SK-N-SH (cell line): ENCODE data around the gene APOD. TPM values are rescaled to one million over a fixed set of nuclear protein-coding genes. Genes with fewer than 3 reads are reported as not detected.

Source experiments
- CTCF ChIA-PET: fragments of 300-600, 350-600 bp; formaldehyde crosslinking; extraction: SDS; loops from one replicate; lab custom pipeline; 2021; lab: Yijun Ruan, JAX
- POLR2A ChIA-PET: fragments of 350-600 bp; sonication (Branson Sonifier 250); formaldehyde crosslinking; extraction: SDS; loops from one replicate; lab custom pipeline; 2020; ENCODE audit warnings: antibody characterized with exemption, inconsistent platforms; lab: Yijun Ruan, JAX
- DNase-seq: peaks from one replicate; pipeline ENCODE4 v3.0.0; 2012
- H2AFZ ChIP-seq: fragments of 200-600 bp; sonication (generic); 2 replicates; pipeline ENCODE4 v1.8.1; 2016; ENCODE audit warnings: antibody characterized with exemption, mild to moderate bottlenecking, low read depth
- H3F3A ChIP-seq: fragments of 200-600 bp; sonication (generic); replicated peaks from 2 replicates; pipeline ENCODE3; 2016; ENCODE audit warnings: antibody characterized with exemption, mild to moderate bottlenecking; ENCODE audit not compliant: insufficient read depth
- H3K27ac ChIP-seq, 2 experiments: fragments of 200-500 bp in 1 of 2; fragments of 200-600 bp in 1 of 2; sonication (Bioruptor generic) in 1 of 2; sonication (generic), shearing (Covaris generic) in 1 of 2; 2 replicates each; pipeline versions ENCODE4 v1.5.1 to v1.6.1; 2014 to 2016; ENCODE audit warnings: low read depth in 2 of 2, inconsistent platforms in 1 of 2, low read length in 1 of 2, mild to moderate bottlenecking in 1 of 2, mixed read lengths in 1 of 2
- H3K27me3 ChIP-seq: fragments of 200-600 bp; sonication (generic), shearing (Covaris generic); 2 replicates; pipeline ENCODE4 v1.6.1; 2016; ENCODE audit warnings: mixed run types; ENCODE audit not compliant: insufficient read depth
- H3K36me3 ChIP-seq, 2 experiments: fragments of 200-500 bp in 1 of 2; fragments of 200-600 bp in 1 of 2; sonication (Bioruptor generic) in 1 of 2; sonication (generic) in 1 of 2; replicated peaks in 1 of 2; 2 replicates each; pipeline versions ENCODE3 to v1.5.1; 2014 to 2016; ENCODE audit warnings: low read length in 1 of 2, mild to moderate bottlenecking in 1 of 2; ENCODE audit not compliant: insufficient read depth in 2 of 2, control insufficient read depth in 1 of 2
- H3K4me1 ChIP-seq, 2 experiments: fragments of 200-500 bp in 1 of 2; fragments of 200-600 bp in 1 of 2; sonication (Bioruptor generic) in 1 of 2; sonication (generic), shearing (Covaris generic) in 1 of 2; 2 replicates each; pipeline versions ENCODE4 v1.5.1 to v1.6.1; 2014 to 2016; ENCODE audit warnings: low read depth in 1 of 2, low read length in 1 of 2, mixed run types in 1 of 2; ENCODE audit not compliant: insufficient read depth in 2 of 2, control insufficient read depth in 1 of 2
- H3K4me2 ChIP-seq: fragments of 200-600 bp; sonication (generic), shearing (Covaris generic); 2 replicates; pipeline ENCODE4 v1.6.1; 2017; ENCODE audit warnings: mixed run types
- H3K4me3 ChIP-seq, 2 experiments: fragments of 200-500 bp in 1 of 2; fragments of 200-600 bp in 1 of 2; sonication (Bioruptor generic) in 1 of 2; sonication (generic), shearing (Covaris generic) in 1 of 2; 2 replicates each; pipeline versions ENCODE4 v1.5.1 to v1.8.1; 2014 to 2016; ENCODE audit warnings: low read depth in 2 of 2, inconsistent platforms in 1 of 2, low read length in 1 of 2, mild to moderate bottlenecking in 1 of 2, mixed read lengths in 1 of 2, moderate library complexity in 1 of 2
- H3K79me2 ChIP-seq: fragments of 200-600 bp; sonication (generic); 2 replicates; pipeline ENCODE4 v1.8.1; 2017; ENCODE audit warnings: mild to moderate bottlenecking; ENCODE audit not compliant: insufficient read depth
- H3K9ac ChIP-seq: fragments of 200-600 bp; sonication (generic); 2 replicates; pipeline ENCODE4 v1.6.1; 2017; ENCODE audit warnings: mixed run types
- H3K9me2 ChIP-seq: fragments of 200-600 bp; sonication (generic); 2 replicates; pipeline ENCODE4 v1.6.1; 2017; ENCODE audit warnings: mixed run types
- H3K9me3 ChIP-seq: fragments of 200-600 bp; sonication (generic); 2 replicates; pipeline ENCODE4 v1.6.1; 2017; ENCODE audit warnings: mixed run types, mild to moderate bottlenecking, moderate library complexity
- H4K20me1 ChIP-seq: fragments of 200-600 bp; sonication (generic); 2 replicates; pipeline ENCODE4 v1.6.1; 2017; ENCODE audit warnings: mild to moderate bottlenecking, mixed run types; ENCODE audit not compliant: insufficient read depth
- CHD2 ChIP-seq: fragments of 150-350 bp; IDR thresholded peaks from 2 replicates; pipeline ENCODE4 v1.6.1; 2018; ENCODE audit warnings: low read length; ENCODE audit not compliant: partially characterized antibody
- ELF1 ChIP-seq: IDR thresholded peaks from 2 replicates; pipeline ENCODE4 v1.4.0; 2012
- EZH2phosphoT487 ChIP-seq: fragments of 200-600 bp; sonication (generic); IDR thresholded peaks from 2 replicates; pipeline ENCODE4 v1.6.1; 2017; ENCODE audit warnings: low read depth, mixed run types, mild to moderate bottlenecking, antibody characterized with exemption, moderate library complexity, borderline replicate concordance
- FOSL2 ChIP-seq: IDR thresholded peaks from 2 replicates; pipeline ENCODE4 v1.4.0; 2012; ENCODE audit warnings: low read depth, mild to moderate bottlenecking, moderate library complexity, borderline replicate concordance
- FOXJ3 ChIP-seq: sonication (generic); formaldehyde crosslinking; IDR thresholded peaks from 2 replicates; pipeline ENCODE4 v1.5.1; 2020; ENCODE audit warnings: mild to moderate bottlenecking, missing genetic modification reagents
- GATA2 ChIP-seq: sonication (generic); formaldehyde crosslinking; IDR thresholded peaks from 2 replicates; pipeline ENCODE4 v1.5.0; 2020; ENCODE audit warnings: mild to moderate bottlenecking, missing genetic modification reagents
- MEF2A ChIP-seq: IDR thresholded peaks from 2 replicates; pipeline ENCODE4 v1.4.0; 2012; ENCODE audit warnings: low read depth, borderline replicate concordance
- MXI1 ChIP-seq: IDR thresholded peaks from 2 replicates; pipeline ENCODE4 v1.6.1; 2012; ENCODE audit warnings: mild to moderate bottlenecking, low read depth, low read length, improper control_type of control experiment
- RAD21 ChIP-seq: IDR thresholded peaks from 2 replicates; pipeline ENCODE4 v1.6.1; 2012; ENCODE audit warnings: mild to moderate bottlenecking, low read length
- RXRA ChIP-seq: IDR thresholded peaks from 2 replicates; pipeline ENCODE4 v1.4.0; 2012; ENCODE audit warnings: low read depth, mild to moderate bottlenecking, borderline replicate concordance
- SMC3 ChIP-seq: IDR thresholded peaks from 2 replicates; pipeline ENCODE4 v1.6.1; 2012; ENCODE audit warnings: low read depth, low read length, improper control_type of control experiment
- TCF12 ChIP-seq: IDR thresholded peaks from 2 replicates; pipeline ENCODE4 v1.4.0; 2012
- WGBS: methylation state at CpG from one replicate; pipeline ENCODE4 v1.1.6; 2017; ENCODE audit warnings: low lambda C conversion rate; 5-methylcytosine and 5-hydroxymethylcytosine counted together
- polyA plus RNA-seq, 3 experiments: library from polyadenylated mRNA; depleted of rRNA; stranded (reverse); fragments of >200 nt; gene quantifications; 2 replicates each; pipeline ENCODE4 v1.2.3, GENCODE V29; 2012
- TF ChIP-seq, protein P1 (sequence below): IDR thresholded peaks from 2 replicates; pipeline ENCODE4 v1.4.0; 2012; ENCODE audit warnings: low read depth, borderline replicate concordance

The APOD gene
- polyA plus RNA-seq, 1 of the 3 experiments (the other 2 are of a cell fraction): 0.05 TPM

- H3K79me2 ChIP-seq: no peaks in the 10 kb centered on the region
- no peak overlapping the region for H3K4me3 ChIP-seq
- H3K36me3 ChIP-seq: no peaks in the 10 kb centered on the region
- no peak overlapping the region for H2AFZ ChIP-seq
- H3K4me1 ChIP-seq: peaks cover 0 to 2% of the 10 kb centered on the region in 2 experiments; a peak in 1 of 4 replicates
- ChIA-PET CTCF (interaction anchor here (0.6 to 1.2 kb wide), 4 partner anchors 11 to 1268 kb away, joined by 3 read pairs; partner anchors contain the start of gene XXYLT1), POLR2A (interaction anchor here (1.0 kb wide), 1 partner anchor 10 kb away, joined by 3 read pairs; no protein-coding TSS in a partner anchor)
- H3K27me3 ChIP-seq: peaks cover 4% of the 10 kb centered on the region; the same call in 1 of the 2 replicates
- no peaks in the 10 kb centered on the region for H4K20me1 ChIP-seq
- TF ChIP-seq SMC3 (no peak), FOXJ3 (CRISPR knock-in tag) (no peak), MXI1 (no peak), GATA2 (CRISPR knock-in tag) (no peak), RXRA (no peak)
- H3K9me3 ChIP-seq: no peaks in the 10 kb centered on the region
- DNase-seq: no peak
- no peaks in the 10 kb centered on the region for H3F3A ChIP-seq
- no peaks in the 10 kb centered on the region for H3K9me2 ChIP-seq
- no peak overlapping the region for H3K9ac ChIP-seq
- no peak overlapping the region for H3K27ac ChIP-seq
- H3K4me2 ChIP-seq: no peak overlapping the region
- WGBS: 82% methylated on average over 9 of the region's 9 CpGs
Measured at GRCh38 chr3:195570912-195571311, 12.8 kb downstream of the APOD start.

GRCh38 chr3:195570344-195570743 lies 13.4 kb downstream of the APOD start:
- no peak for DNase-seq
- H3F3A ChIP-seq: no peaks in the 10 kb centered on the region
- H3K4me1 ChIP-seq: peaks cover 0 to 5% of the 10 kb centered on the region in 2 experiments; a peak in 1 of 4 replicates
- no peak overlapping the region for H3K4me2 ChIP-seq
- no peak overlapping the region for H3K4me3 ChIP-seq
- no peak overlapping the region for H3K9ac ChIP-seq
- H3K79me2 ChIP-seq: no peaks in the 10 kb centered on the region
- H3K9me2 ChIP-seq: no peaks in the 10 kb centered on the region
- WGBS: 75% methylated on average over 6 of the region's 6 CpGs
- peaks cover 4% of the 10 kb centered on the region; the same call in 1 of the 2 replicates for H3K27me3 ChIP-seq
- no peak overlapping the region for H2AFZ ChIP-seq
- POLR2A ChIA-PET: interaction anchor here (1.0 kb wide), 1 partner anchor 11 kb away, joined by 3 read pairs; no protein-coding TSS in a partner anchor
- no peaks in the 10 kb centered on the region for H3K9me3 ChIP-seq
- no peaks in the 10 kb centered on the region for H3K36me3 ChIP-seq
- CTCF ChIA-PET: interaction anchor here (1.1 to 1.2 kb wide), 2 partner anchors 10 to 299 kb away, joined by 3 read pairs; partner anchors contain the start of gene XXYLT1
- H4K20me1 ChIP-seq: no peaks in the 10 kb centered on the region
- TF ChIP-seq ELF1 (no peak), TCF12 (no peak), FOSL2 (no peak), EZH2phosphoT487 (no peak), RXRA (no peak), RAD21 (no peak), MEF2A (no peak), CHD2 (no peak)
- TF ChIP-seq, protein P1, sequence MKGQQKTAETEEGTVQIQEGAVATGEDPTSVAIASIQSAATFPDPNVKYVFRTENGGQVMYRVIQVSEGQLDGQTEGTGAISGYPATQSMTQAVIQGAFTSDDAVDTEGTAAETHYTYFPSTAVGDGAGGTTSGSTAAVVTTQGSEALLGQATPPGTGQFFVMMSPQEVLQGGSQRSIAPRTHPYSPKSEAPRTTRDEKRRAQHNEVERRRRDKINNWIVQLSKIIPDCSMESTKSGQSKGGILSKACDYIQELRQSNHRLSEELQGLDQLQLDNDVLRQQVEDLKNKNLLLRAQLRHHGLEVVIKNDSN: no peak
- TF ChIP-seq, all 33 proteins: peak for 0
- H3K27ac ChIP-seq: no peak overlapping the region
